HG02571 (cell line): Measurements from ENCODE around the gene PDLIM4.

Experiments
- ATAC-seq: cut with Tn5 transposase; IDR thresholded peaks from one replicate; pipeline ENCODE4 v1.9.1; 2021; ENCODE audit warnings: mild to moderate bottlenecking, moderate library complexity; ENCODE audit not compliant: unreplicated experiment

The PDLIM4 gene, protein sequence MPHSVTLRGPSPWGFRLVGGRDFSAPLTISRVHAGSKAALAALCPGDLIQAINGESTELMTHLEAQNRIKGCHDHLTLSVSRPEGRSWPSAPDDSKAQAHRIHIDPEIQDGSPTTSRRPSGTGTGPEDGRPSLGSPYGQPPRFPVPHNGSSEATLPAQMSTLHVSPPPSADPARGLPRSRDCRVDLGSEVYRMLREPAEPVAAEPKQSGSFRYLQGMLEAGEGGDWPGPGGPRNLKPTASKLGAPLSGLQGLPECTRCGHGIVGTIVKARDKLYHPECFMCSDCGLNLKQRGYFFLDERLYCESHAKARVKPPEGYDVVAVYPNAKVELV

GRCh38 chr5:132257131-132258101 is at the start of gene PDLIM4:
Gene PDLIM4 (plus strand): TSS chr5:132257696. CDS start chr5:132257735, 39 bp downstream.
- ATAC-seq = no peak

- no peak for ATAC-seq
These were observed 49.7 kb upstream of the PDLIM4 start for GRCh38 chr5:132207778-132208177.

DNA sequence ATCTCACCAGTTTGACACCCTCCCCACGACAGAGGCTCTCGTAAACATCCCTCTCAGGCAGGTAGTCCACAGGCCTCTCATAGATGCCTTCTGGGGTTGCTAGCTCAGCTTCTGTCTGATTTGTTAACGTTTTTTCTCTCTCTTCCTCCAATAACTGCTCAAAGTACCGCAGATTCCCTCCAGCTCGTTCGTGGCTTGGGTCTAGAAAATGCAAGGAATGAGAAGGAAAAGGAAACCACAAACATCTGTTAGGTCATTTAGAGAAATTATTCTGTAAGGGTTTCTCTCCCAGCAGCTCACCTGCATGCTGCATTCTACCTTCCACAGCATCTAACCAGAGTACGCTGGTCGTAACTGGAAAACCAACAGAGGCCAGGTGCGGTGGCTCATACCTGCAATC is 48.4 kb upstream of the PDLIM4 start:
- ATAC-seq = no peak

DNA sequence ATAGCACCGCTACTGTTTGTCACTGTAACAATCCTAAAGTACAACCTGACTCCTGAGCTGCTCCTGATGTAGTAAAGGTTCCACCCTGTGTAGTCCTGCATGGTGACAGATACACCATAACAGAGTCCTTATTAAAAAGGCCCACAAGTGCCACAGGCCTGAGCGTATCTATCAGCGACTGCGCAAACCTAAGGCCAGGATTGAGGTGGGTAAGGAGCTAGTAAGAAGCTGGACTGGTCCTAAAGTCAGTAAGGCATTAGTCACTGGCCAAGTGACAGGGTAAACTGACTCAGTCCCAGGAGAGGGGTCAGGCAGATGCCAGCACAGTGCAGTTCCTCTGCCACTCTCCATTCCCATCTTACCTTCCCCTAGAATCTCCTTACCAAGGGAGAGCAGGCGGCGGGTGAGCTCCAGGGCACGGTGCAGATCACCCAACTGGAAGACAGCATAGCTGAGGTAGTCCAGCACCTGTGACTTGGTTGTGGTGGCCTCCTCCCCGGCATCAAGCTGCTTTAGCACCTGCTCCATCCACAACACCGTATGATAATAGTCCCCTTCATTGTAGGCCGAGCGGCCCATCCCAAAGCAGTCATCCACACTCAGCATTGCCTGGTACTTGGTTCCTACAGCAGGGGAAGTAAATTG is 47.5 kb upstream of the PDLIM4 start:
- ATAC-seq = no peak

GRCh38 chr5:132210944-132211343 is 46.6 kb upstream of the PDLIM4 start:
- no peak for ATAC-seq

DNA sequence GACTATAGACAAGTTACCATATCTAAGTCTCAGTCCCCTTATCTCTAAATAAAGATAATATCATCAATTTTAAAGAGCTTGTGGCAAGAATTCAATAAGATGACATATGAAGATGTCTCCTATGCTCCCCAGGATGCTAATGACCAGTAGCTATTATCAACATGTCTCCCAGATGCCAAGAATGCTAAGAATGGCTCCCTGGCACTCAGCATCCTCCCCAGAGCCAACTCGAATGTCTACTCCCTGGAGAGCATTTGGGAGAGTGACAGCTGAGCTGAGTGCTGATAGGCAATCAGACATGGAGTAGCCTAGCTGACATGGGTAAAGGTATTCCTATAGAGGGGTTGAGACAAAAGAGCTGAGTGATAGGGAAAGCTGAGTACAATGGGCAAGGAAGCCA is 45.7 kb upstream of the PDLIM4 start:
- no peak for ATAC-seq

GRCh38 chr5:132213666-132214065 is 43.8 kb upstream of the PDLIM4 start:
- no peak for ATAC-seq

GRCh38 chr5:132214491-132214890 is 43.0 kb upstream of the PDLIM4 start:
- ATAC-seq = no peak

- no peak for ATAC-seq
These were observed 42.2 kb upstream of the PDLIM4 start for GRCh38 chr5:132215329-132215728.

GRCh38 chr5:132218321-132218720 is 39.2 kb upstream of the PDLIM4 start:
- no peak for ATAC-seq

- ATAC-seq = no peak
These were observed 38.1 kb upstream of the PDLIM4 start for GRCh38 chr5:132219289-132219970.

DNA sequence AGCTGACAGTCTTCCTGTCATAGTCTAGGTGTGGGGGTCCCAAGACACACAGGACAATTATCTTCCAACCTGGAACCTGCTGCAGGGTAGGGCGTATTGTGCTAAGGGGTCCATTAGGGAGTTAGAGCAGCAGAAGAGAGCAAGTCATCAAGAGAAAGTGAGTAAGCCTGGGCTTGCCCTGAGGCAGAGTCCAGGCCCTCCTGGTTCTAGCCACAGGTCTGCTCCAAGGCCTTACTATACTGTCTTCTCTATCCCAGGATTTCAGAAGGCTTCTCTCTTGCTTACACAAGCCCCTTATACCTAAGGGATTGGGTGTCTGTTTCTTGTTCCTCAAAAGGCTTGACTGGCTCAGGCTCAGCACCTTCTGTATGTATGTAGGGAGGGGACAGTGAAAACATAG is 37.5 kb upstream of the PDLIM4 start:
- no peak for ATAC-seq

- ATAC-seq = no peak
These were observed 37.0 kb upstream of the PDLIM4 start for GRCh38 chr5:132220491-132220890.

GRCh38 chr5:132221781-132222648 is 35.5 kb upstream of the PDLIM4 start:
- no peak for ATAC-seq

GRCh38 chr5:132222649-132223038 is 34.9 kb upstream of the PDLIM4 start:
- no peak for ATAC-seq

- no peak for ATAC-seq
These were observed 33.6 kb upstream of the PDLIM4 start for GRCh38 chr5:132223861-132224260.

- no peak for ATAC-seq
These were observed 32.8 kb upstream of the PDLIM4 start for GRCh38 chr5:132224716-132225115.

- ATAC-seq = no peak
These were observed 32.1 kb upstream of the PDLIM4 start for GRCh38 chr5:132225165-132226032.
